Stimulated activated CD8-positive, alpha-beta memory T cell treated with anti-CD3 and anti-CD28 coated beads, Interleukin-4, amount 100 ng/mL, for 24 hours (primary cell): ENCODE data around the gene RBFA.
"Not testable (repeated sequence)": the region's sequence is repeated elsewhere in the genome, so short reads cannot be mapped to it uniquely, and the experiment has no call there.

Experiments
- DNase-seq: peaks from one replicate; pipeline ENCODE4 v3.0.0-alpha.2; 2020; ENCODE audit warnings: low read depth

Gene RBFA, protein sequence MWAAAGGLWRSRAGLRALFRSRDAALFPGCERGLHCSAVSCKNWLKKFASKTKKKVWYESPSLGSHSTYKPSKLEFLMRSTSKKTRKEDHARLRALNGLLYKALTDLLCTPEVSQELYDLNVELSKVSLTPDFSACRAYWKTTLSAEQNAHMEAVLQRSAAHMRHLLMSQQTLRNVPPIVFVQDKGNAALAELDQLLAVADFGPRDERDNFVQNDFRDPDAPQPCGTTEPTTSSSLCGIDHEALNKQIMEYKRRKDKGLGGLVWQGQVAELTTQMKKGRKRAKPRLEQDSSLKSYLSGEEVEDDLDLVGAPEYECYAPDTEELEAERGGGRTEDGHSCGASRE

DNA sequence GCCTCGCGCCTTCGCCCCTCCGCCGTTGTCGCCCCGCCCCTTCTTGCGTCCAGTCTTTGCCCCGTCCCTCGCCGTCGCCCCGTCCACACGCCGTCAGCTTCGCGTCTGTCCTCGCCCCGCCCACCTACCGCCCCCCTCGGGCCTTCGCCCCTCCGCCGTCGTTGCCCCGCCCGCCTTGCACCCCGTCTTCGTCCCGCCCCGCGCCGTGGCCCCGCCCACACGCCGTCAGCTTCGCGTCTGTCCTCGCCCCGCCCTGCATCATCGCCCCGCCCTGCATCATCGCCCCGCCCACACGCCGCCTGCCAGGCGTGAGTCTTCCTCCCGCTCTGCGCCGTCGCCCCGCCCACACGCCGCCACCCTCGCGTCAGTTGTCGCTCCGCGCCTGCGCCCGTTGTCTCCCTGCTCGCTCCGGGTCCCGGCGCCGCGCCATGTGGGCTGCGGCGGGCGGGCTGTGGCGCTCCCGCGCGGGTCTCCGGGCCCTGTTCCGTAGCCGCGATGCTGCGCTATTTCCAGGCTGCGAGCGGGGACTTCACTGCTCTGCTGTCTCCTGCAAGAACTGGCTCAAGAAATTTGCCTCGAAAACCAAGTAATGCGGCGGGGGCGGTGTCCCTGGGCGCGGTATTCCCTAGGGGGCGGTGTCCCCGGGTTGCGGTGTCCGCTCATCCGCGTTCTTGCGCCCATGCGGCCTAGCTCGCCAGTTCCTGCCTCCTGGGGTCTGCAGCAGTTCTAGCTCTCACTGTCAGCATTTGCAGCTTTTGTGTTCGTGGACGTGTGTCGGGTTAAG is at the start of gene RBFA:
TSS of gene RBFA (plus strand) at position 367 of the 784 bp plus-strand sequence. CDS start at position 429, 62 bp downstream.
- peak; percentile 100 for DNase-seq

- no peak for DNase-seq
These were observed 49.1 kb upstream of the RBFA start for GRCh38 chr18:79985172-79985571.

DNA sequence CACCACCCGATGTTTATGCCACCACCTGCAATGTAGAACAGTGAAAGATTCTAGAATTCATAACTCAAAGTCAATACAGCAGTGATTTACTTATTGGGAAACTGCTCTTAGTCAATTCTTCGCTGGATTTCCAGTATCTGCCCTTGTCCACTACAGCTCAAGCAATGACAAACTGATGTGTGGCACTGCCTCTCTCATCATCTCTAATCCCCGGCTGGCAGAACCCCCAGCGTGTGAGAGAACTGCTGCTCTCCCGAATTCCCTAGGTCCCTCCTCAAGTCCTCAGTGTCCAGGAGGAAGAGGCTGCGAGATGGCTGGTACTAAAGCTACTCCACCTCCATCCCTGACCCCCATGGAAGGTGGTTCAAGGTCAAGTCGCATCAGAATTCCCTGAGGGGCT is 47.5 kb upstream of the RBFA start:
- no peak for DNase-seq

GRCh38 chr18:79987566-79987965 is 46.7 kb upstream of the RBFA start:
- DNase-seq = no peak

DNA sequence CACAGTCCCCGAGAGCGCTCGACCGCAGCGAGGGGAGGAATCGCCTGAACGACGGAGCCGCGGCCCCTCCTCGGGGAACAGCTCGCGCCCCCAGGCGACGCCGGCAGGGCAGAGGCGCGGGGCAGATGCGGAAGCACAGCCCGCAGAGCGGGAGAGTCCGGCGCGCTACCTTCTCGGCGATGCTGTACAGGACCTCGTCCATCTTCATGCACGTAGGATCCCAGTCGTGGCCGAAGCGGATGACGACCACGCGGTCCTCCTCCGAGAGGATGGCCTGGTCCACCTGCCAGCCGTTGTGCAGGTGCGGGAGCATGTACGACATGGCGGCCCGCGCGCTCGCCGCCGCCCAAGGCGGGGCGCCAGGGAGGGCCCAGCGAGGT is 46.2 kb upstream of the RBFA start:
- peak; percentile 48 for DNase-seq

- peak; percentile 80 for DNase-seq
These were observed 45.6 kb upstream of the RBFA start, which contains the start of gene TXNL4A for GRCh38 chr18:79988451-79989194. Gene TXNL4A, minus strand, starts transcription at chr18:79988563. Its CDS starts 171 bp downstream, at chr18:79988392.

DNA sequence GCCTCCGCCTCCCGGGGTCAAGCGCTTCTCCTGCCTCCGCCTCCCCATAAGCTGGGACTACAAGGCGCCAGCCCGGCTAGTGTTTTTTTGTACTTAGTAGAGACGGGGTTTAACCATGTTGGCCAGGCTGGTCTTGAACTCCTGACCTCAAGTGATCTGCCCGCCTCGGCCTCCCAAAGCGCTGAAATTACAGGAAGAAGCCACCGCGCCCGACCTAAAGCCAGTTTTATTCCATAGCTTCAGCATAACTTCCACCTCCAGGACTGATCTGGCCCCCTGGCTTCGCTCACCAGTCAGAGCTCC is 45.1 kb upstream of the RBFA start:
- no peak for DNase-seq

GRCh38 chr18:79991494-79991893 is 42.7 kb upstream of the RBFA start:
- DNase-seq = no peak

DNA sequence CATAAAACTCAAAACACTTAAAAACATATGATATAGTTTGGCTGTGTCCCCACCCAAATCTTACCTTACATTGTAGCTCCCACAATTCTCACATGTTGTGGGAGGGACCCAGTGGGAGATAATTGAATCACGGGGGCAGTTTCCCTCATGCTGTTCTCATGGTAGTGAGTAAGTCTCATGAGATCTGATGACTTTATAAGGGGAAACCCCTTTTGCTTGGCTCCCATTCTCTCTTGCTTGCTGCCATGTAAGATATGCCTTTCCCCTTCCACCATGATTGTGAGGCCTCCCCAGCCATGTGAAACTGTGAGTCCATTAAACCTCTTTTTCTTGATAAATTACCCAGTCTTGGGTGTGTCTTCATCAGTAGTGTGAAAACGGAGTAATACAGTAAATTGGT is 34.5 kb upstream of the RBFA start:
- not testable (repeated sequence) for DNase-seq

- DNase-seq = no peak
These were observed 33.4 kb upstream of the RBFA start for GRCh38 chr18:80000877-80001276.

- no peak for DNase-seq
These were observed 31.8 kb upstream of the RBFA start for GRCh38 chr18:80002468-80002867.

- DNase-seq = no peak
These were observed 29.5 kb upstream of the RBFA start for GRCh38 chr18:80004600-80005342.

DNA sequence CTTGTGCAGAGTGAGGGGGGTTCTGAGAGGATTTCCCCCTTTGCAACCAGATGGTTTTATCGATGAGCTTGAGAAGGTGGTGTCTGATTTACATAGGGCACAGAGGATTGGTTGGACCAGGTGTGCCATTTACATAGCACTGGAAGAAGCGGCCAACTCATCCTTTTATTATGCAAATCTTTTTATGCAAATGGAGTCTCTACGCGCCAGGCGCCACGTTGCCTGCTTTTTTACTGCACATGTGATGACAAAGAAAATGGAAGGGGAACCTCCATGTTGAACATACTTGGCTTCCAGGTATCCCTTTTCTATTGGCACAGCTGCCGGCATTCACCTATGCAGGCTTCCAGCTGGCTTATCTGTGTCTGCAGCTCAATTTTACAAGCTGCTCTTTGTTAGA is 27.5 kb upstream of the RBFA start:
- no peak for DNase-seq

- no peak for DNase-seq
These were observed 24.3 kb upstream of the RBFA start for GRCh38 chr18:80009661-80010550.

- no peak for DNase-seq
These were observed 23.7 kb upstream of the RBFA start for GRCh38 chr18:80010551-80010906.

DNA sequence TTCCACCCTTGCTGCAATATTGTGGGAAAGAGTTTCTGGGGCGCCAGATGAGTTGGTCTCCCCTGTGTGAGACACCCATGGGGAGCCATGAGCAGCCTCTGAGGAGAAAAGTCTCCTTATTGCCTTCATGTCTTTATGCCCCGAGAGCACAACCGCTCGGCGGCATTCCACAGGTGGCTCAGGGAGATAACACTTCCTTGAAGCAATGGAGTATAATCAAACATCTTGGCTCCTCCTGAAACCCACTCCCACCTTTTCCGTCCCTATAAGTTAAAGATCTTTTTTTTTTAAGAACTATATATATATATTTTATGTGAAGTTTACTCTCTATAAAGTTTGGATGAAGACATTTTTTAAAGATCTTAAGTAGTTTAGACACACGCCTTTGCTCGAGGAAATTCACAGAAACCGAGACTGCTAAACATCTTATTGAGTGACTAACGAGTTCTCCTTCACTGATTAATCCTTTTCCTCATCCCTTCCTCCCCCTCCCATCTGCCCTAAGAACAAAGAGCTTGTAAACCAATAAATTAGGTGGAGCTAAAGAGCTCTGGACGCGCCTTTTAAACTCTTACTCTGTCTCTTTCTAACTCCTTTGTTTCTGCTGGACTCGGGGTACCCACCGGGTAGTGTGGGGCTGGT is 22.6 kb upstream of the RBFA start:
- not testable (repeated sequence) for DNase-seq

GRCh38 chr18:80012714-80013113 is 21.5 kb upstream of the RBFA start:
- DNase-seq = no peak

GRCh38 chr18:80022613-80023012 is 11.6 kb upstream of the RBFA start:
- DNase-seq = no peak

DNA sequence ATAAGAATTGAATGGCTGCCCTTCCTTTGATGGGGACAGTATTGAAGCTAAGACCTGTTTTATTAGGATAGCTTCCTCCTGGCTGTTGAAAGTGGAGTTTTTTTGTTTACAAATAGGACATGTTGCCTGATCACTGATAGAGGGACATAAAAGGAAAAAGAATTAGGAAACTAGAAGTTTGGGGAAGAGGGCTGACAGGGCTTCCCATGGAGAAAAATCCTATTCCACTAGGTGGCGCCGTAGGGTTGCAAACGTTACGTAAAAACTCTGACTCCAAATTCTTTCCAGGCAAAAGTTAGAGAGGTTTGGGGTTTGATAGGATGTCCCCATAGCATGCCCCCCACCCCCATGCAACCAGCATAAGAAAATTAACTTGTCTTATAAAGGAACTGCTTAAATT is 11.1 kb upstream of the RBFA start:
- DNase-seq = no peak

DNA sequence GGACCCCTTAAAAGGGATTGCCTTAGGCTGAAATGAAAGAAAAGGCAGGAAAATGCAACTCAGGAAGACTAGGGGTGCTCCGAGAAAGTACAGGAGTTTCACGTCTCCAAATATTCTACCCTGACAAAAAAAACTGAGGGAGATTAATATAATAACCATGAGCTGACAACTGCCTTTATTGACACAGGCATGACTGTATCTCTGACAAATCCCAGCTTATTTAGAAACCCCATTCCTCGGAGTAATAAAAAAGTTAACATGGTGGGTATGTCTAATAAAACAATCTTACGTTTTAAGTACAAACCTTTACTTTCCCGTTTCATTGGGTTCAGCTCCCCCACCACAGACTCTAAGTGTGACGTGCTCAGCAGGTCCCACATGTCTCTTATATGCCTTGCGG is 7.9 kb upstream of the RBFA start:
- DNase-seq = no peak

DNA sequence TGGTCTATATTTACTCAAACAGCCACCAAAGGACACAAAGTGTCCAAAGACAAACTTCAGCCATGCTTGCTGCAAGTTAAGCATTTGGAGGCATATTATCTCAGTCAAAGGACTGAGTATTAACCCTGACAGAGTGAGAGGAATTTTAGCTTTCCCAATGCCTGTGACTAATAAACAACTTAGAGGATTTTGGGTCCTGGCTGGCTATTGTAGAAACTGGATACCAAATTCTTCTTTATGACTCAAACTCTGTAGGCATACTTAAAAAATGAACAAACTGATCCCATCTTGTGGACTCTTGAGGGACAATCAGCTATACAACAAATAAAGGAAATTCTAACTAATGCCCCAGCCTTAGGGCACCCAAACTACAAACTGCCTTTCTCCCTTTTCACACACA is 6.5 kb upstream of the RBFA start:
- not testable (repeated sequence) for DNase-seq
